ENCODE measurements around the gene CNN3.
"Not testable (repeated sequence)": the region's sequence is repeated elsewhere in the genome, so short reads cannot be mapped to it uniquely, and the experiment has no call there.

The CNN3 gene

GRCh38 chr1:94949681-94950661 lies 23.1 kb upstream of the CNN3 start:
- no peak for DNase-seq (ENCODE audit: low read depth in 1 of 2, low spot score in 1 of 2)

GRCh38 chr1:94947437-94947836 lies 20.5 kb upstream of the CNN3 start:
- no peak for DNase-seq (ENCODE audit: low read depth in 1 of 2, low spot score in 1 of 2)

GRCh38 chr1:94946886-94947285 lies 20.0 kb upstream of the CNN3 start:
- DNase-seq (ENCODE audit: low read depth in 1 of 2, low spot score in 1 of 2): no peak

GRCh38 chr1:94942171-94943128 lies 15.5 kb upstream of the CNN3 start:
- no peak for DNase-seq (ENCODE audit: low read depth in 1 of 2, low spot score in 1 of 2)

- not testable (repeated sequence) for DNase-seq (ENCODE audit: low read depth in 1 of 2, low spot score in 1 of 2)
Measured at GRCh38 chr1:94941480-94941879, 14.6 kb upstream of the CNN3 start.

GRCh38 chr1:94940738-94941137 lies 13.8 kb upstream of the CNN3 start:
- DNase-seq (ENCODE audit: low read depth in 1 of 2, low spot score in 1 of 2): no peak

GRCh38 chr1:94937820-94938219 lies 10.9 kb upstream of the CNN3 start:
- DNase-seq (ENCODE audit: low read depth in 1 of 2, low spot score in 1 of 2): no peak

- DNase-seq (ENCODE audit: low read depth in 1 of 2, low spot score in 1 of 2): no peak
Measured at GRCh38 chr1:94936861-94937620, 10.1 kb upstream of the CNN3 start.

GRCh38 chr1:94935476-94935875 lies 8.6 kb upstream of the CNN3 start:
- DNase-seq (ENCODE audit: low read depth in 1 of 2, low spot score in 1 of 2): no peak

- no peak for DNase-seq (ENCODE audit: low read depth in 1 of 2, low spot score in 1 of 2)
Measured at GRCh38 chr1:94935034-94935433, 8.1 kb upstream of the CNN3 start.

GRCh38 chr1:94934551-94934950 lies 7.6 kb upstream of the CNN3 start:
- DNase-seq (ENCODE audit: low read depth in 1 of 2, low spot score in 1 of 2): no peak

GRCh38 chr1:94931254-94931841 lies 4.4 kb upstream of the CNN3 start:
- no peak for DNase-seq (ENCODE audit: low read depth in 1 of 2, low spot score in 1 of 2)

GRCh38 chr1:94929351-94930217 lies 2.7 kb upstream of the CNN3 start:
- DNase-seq (ENCODE audit: low read depth in 1 of 2, low spot score in 1 of 2): no peak

- DNase-seq (ENCODE audit: low read depth in 1 of 2, low spot score in 1 of 2): no peak
Measured at GRCh38 chr1:94928293-94928939, 1.5 kb upstream of the CNN3 start.

- DNase-seq (ENCODE audit: low read depth in 1 of 2, low spot score in 1 of 2): no peak
Measured at GRCh38 chr1:94927405-94928175, 680 bp upstream of the CNN3 start.

- DNase-seq (ENCODE audit: low read depth in 1 of 2, low spot score in 1 of 2): peak in 1 of 2 donors; percentile 2
Measured at GRCh38 chr1:94926126-94926914, 590 bp downstream of the CNN3 start.

- no peak for DNase-seq (ENCODE audit: low read depth in 1 of 2, low spot score in 1 of 2)
Measured at GRCh38 chr1:94925561-94926125, 1.3 kb downstream of the CNN3 start.
